Activated T-helper 2 cell treated with anti-CD3 and anti-CD28 coated beads, Interferon-gamma antibody, Interleukin-2, Interleukin-4, amounts not matched to agents 10 μg/mL and 5 μg/mL and 100 μg/mL, durations not matched to agents 14 hours and 24 hours and 36 hours (primary cell): ENCODE data around the gene HSFX3. TPM values are rescaled to one million over a fixed set of nuclear protein-coding genes. Genes with fewer than 3 reads are reported as not detected.
A peak's percentile ranks its signal among the peaks of the same experiment; 100 is the strongest.
"Not testable (repeated sequence)": the region's sequence is repeated elsewhere in the genome, so short reads cannot be mapped to it uniquely, and the experiment has no call there.

Source experiments
- DNase-seq: peaks from one replicate; pipeline ENCODE4 v3.0.0; 2021; ENCODE audit warnings: low spot score
- H3K27ac Mint-ChIP-seq: one replicate; pipeline ENCODE4 v1.8.0; 2021; ENCODE audit warnings: mixed read lengths
- H3K27me3 Mint-ChIP-seq: one replicate; pipeline ENCODE4 v1.8.0; 2021; ENCODE audit warnings: low read depth, mixed read lengths
- H3K36me3 Mint-ChIP-seq: one replicate; pipeline ENCODE4 v1.8.0; 2021; ENCODE audit warnings: low read depth, mixed read lengths
- H3K4me1 Mint-ChIP-seq: one replicate; pipeline ENCODE4 v1.8.0; 2021; ENCODE audit warnings: low read depth, mixed read lengths
- H3K4me3 Mint-ChIP-seq: one replicate; pipeline ENCODE4 v1.8.0; 2021; ENCODE audit warnings: low read depth, mild to moderate bottlenecking, moderate library complexity, mixed read lengths
- H3K9me3 Mint-ChIP-seq: one replicate; pipeline ENCODE4 v1.8.0; 2021; ENCODE audit warnings: mixed read lengths
- intact Hi-C: fragments of 100-400 bp; cut with micrococcal nuclease; formaldehyde crosslinking; loops from one replicate; pipeline ENCODE4 v1.15.1; 2023
- total RNA-seq: library from RNA; stranded (reverse); gene quantifications from 2 replicates; pipeline ENCODE4 v1.2.3, GENCODE V29; 2022

Gene HSFX3
- total RNA-seq, 1 donor from 2014 or later = 0.27 TPM

DNA sequence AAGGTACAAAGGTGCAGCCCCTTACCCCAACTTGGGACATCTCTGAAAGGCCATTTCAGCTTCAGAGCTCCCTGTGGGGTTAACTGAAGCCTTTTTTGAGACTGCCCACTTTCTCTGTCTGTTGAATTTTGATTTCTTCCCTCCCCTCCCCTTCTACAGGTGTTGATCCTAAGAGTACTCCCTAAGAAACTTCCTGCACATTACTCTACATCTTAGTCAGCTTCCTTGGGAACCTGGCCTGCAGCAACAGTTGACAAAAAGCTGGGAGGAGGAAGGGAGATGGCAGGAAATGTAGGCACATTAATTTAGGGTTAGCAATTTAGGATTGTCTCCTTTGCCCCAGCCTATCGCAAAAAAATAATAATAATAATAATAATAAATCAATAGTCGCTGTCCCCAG, 43.4 kb downstream of the HSFX3 start:
- H3K36me3 Mint-ChIP-seq = peaks cover 5% of the 10 kb centered on the region
- intact Hi-C loops = loop anchor here (10.0 kb wide), 2 partner anchors 858 to 1592 kb away; partner anchors contain the start of genes FMR1 and MAMLD1
- H3K4me1 Mint-ChIP-seq = peaks cover 22% of the 10 kb centered on the region
- H3K27ac Mint-ChIP-seq = no peak overlapping the region
- peaks cover 1% of the 10 kb centered on the region for H3K27me3 Mint-ChIP-seq
- H3K9me3 Mint-ChIP-seq = no peaks in the 10 kb centered on the region
- no peak overlapping the region for H3K4me3 Mint-ChIP-seq
- no peak for DNase-seq

DNA sequence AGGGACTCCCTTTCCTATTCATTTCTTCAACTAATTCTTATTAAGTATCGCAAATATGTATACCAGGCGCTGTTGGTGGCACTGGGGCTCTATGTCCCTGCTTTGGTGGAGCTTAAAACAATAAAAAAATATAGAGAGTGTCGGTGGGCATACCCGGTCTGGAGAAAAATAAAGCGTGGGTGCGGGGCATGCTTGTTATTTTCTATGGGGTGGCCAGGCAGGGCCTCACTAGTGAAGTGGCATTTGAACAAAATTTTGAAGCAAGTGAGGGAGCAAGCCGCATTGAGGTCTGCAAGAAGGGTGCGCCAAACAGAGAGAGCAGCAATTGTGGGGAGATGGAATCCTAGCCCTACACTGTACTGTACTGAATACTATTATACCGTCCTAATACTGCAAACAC, 44.1 kb downstream of the HSFX3 start:
- DNase-seq = no peak
- peaks cover 1% of the 10 kb centered on the region for H3K27me3 Mint-ChIP-seq
- no peak overlapping the region for H3K27ac Mint-ChIP-seq
- H3K9me3 Mint-ChIP-seq = no peaks in the 10 kb centered on the region
- intact Hi-C loops = loop anchor here (2.0 to 10.0 kb wide), 4 partner anchors 21 to 1591 kb away; partner anchors contain the start of genes FMR1 and MAMLD1
- peaks cover 9% of the 10 kb centered on the region for H3K36me3 Mint-ChIP-seq
- peaks cover 27% of the 10 kb centered on the region for H3K4me1 Mint-ChIP-seq
- no peak overlapping the region for H3K4me3 Mint-ChIP-seq

DNA sequence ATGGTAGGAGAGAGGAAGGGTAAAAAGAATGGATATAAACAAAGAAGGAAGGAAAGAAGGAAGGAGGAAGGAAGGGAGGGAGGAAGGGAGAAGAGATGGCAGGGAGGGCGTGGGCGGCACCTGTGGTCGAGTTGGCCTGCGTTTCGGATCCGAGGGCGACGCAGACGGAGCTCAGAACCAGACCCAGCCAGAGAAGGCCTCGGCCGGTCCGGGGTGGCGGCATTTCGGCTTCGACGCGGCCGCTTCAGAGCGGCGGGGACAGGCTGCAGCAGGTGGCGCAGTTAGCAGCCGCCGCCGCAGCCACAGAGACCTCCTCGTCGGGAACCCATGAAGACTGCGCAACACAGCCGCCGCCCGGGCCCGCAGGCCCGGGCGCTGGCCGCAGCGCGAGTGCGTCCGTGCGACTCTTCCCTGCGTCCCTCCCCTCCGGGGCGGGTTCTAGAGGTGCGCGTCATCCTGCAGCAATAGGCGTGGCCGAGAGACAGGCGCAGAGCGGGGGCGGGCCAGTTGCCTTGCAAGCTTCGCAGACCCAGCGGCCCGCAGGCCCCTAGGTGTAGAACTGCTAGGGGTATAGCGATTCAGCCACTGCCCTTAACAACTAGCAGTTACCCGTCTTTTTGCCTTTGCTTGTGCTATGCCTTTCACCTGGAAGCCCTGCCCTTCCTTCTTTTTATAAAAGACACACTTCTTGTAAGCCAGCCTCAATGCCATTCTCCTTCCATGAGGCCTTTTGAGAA, 44.6 kb downstream of the HSFX3 start, which contains the start of gene IDS:
Gene IDS (minus strand): TSS at position 392 of the 737 bp plus-strand sequence. CDS start 169 bp downstream, at position 223.
- peaks cover 31% of the 10 kb centered on the region for H3K4me1 Mint-ChIP-seq
- H3K27me3 Mint-ChIP-seq = no peaks in the 10 kb centered on the region
- H3K4me3 Mint-ChIP-seq = peak within 1 kb of the TSS; percentile 94
- H3K36me3 Mint-ChIP-seq = peaks cover 15% of the 10 kb centered on the region
- H3K9me3 Mint-ChIP-seq = no peaks in the 10 kb centered on the region
- intact Hi-C loops = loop anchor here (2.0 to 10.0 kb wide), 4 partner anchors 22 to 1590 kb away; partner anchors contain the start of genes FMR1 and MAMLD1
- H3K27ac Mint-ChIP-seq = peak within 1 kb of the TSS; percentile 95
- DNase-seq = peak; percentile 85

- intact Hi-C loops = loop anchor here (2.0 to 10.0 kb wide), 4 partner anchors 22 to 1590 kb away; partner anchors contain the start of genes FMR1 and MAMLD1
- peak overlapping the region; percentile 94 for H3K4me3 Mint-ChIP-seq
- no peaks in the 10 kb centered on the region for H3K27me3 Mint-ChIP-seq
- H3K4me1 Mint-ChIP-seq = peaks cover 34% of the 10 kb centered on the region
- H3K27ac Mint-ChIP-seq = peak overlapping the region; percentile 95
- H3K36me3 Mint-ChIP-seq = peaks cover 19% of the 10 kb centered on the region
- H3K9me3 Mint-ChIP-seq = no peaks in the 10 kb centered on the region
- peak; percentile 65 for DNase-seq
Measured at GRCh38 chrX:149504226-149504914, 45.4 kb downstream of the HSFX3 start.

DNA sequence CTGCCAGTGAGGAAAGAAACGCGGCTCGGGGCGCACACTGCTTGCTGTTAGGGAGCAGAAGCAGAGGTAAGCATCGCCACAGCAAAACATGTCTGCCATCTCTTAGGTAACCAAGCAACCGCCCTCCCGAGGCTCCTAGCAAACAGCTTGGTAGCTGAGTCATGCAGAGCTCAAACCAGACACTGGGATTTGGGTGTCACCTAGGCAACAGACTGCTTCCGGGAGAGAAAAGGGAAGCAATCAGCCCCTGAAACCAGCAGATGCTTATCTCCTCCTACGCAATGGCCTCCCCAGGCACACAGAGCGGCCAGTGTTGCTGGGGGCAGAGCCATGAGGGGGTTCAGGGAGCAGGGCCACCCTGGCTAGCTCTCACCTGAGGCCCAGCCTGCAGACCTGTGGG, 46.3 kb downstream of the HSFX3 start:
- Mint-ChIP-seq H3K4me1 (peaks cover 34% of the 10 kb centered on the region), H3K27ac (peak overlapping the region; percentile 33), H3K4me3 (peak overlapping the region; percentile 94), H3K36me3 (peaks cover 19% of the 10 kb centered on the region)
- H3K9me3 Mint-ChIP-seq, H3K27me3 Mint-ChIP-seq: not testable (repeated sequence)
- peak; percentile 69 for DNase-seq
- intact Hi-C loops = loop anchor here (10.0 kb wide), 2 partner anchors 861 to 1589 kb away; partner anchors contain the start of genes FMR1 and MAMLD1

DNA sequence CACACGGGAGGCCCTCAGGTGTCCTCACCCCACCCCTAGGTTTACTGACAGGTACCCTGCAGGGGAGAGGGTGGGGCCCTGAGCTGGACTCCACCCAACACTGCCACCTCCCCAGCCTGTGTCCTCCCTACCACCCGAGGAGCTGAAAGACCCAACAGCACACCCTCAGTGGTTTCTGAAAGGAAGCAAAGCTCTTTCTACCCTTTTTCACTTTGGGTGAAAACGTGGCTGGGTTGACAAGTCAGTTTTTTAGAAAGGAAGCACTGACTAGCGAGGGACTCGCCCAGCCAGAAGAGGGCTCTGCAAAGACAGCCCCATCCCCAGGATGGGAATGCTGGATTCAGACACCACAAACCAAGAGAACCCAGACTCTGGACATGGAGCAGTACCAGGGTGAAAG, 46.8 kb downstream of the HSFX3 start:
- Mint-ChIP-seq H3K36me3 (peaks cover 24% of the 10 kb centered on the region), H3K4me1 (peaks cover 34% of the 10 kb centered on the region)
- H3K4me3 Mint-ChIP-seq, H3K27ac Mint-ChIP-seq, H3K9me3 Mint-ChIP-seq, DNase-seq, H3K27me3 Mint-ChIP-seq: not testable (repeated sequence)
- intact Hi-C loops = loop anchor here (10.0 kb wide), 2 partner anchors 862 to 1588 kb away; partner anchors contain the start of genes FMR1 and MAMLD1

- H3K27ac Mint-ChIP-seq = no peak overlapping the region
- no peak for DNase-seq
- H3K4me1 Mint-ChIP-seq = peaks cover 29% of the 10 kb centered on the region
- peaks cover 36% of the 10 kb centered on the region for H3K36me3 Mint-ChIP-seq
- no peak overlapping the region for H3K4me3 Mint-ChIP-seq
- intact Hi-C loops = loop anchor here (10.0 kb wide), 2 partner anchors 865 to 1585 kb away; partner anchors contain the start of genes FMR1 and MAMLD1
- no peaks in the 10 kb centered on the region for H3K9me3 Mint-ChIP-seq
- H3K27me3 Mint-ChIP-seq = no peaks in the 10 kb centered on the region
Measured at GRCh38 chrX:149499766-149500165, 50.0 kb downstream of the HSFX3 start.

DNA sequence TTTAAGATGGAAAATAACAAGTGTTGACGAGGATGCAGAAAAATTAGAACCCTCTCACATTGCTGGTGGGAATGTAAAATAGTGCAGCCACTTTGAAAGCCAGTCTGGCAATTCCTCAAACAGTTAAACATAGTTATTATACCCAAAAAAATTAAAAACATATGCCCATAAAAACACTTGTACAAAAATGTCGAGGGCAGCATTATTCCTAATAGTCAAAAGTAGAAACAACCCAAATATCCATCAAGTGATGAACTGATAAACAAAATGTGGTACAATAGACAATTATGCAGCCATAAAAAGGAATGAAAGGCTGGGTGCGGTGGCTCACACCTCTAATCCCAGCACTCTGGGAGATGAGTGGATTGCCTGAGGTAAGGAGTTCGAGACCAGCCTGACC, 51.0 kb downstream of the HSFX3 start:
- Mint-ChIP-seq H3K36me3 (peaks cover 36% of the 10 kb centered on the region), H3K27me3 (no peaks in the 10 kb centered on the region)

More for the DNA sequence above, 51.0 kb downstream of the HSFX3 start:
- Mint-ChIP-seq H3K4me1 (peaks cover 24% of the 10 kb centered on the region), H3K27ac (no peak overlapping the region), H3K9me3 (no peaks in the 10 kb centered on the region), H3K4me3 (no peak overlapping the region)
- intact Hi-C loops = no loop called here
- DNase-seq = no peak

Other genes starting within 250 kb of the HSFX3 start
- 40.4 and 43.7 TPM in 2 replicates for gene IDS, start 44.6 kb downstream of the HSFX3 start, total RNA-seq
- gene EOLA1, start 8.9 kb downstream of the HSFX3 start, total RNA-seq = 25.2 and 28.9 TPM in 2 replicates
- not detected in 2 replicates for gene MAGEA9B, start 37.5 kb upstream of the HSFX3 start, total RNA-seq
- 0.23 TPM in 1 of 2 replicates, not detected in the other for gene HSFX2, start 45.4 kb upstream of the HSFX3 start, total RNA-seq
- 16.1 and 17.2 TPM in 2 replicates for gene TMEM185A, start 81.9 kb upstream of the HSFX3 start, total RNA-seq
- gene MAGEA11, start 162.1 kb upstream of the HSFX3 start, total RNA-seq = not detected in 2 replicates
- 0.57 and 1.2 TPM in 2 replicates for gene HSFX1, start 224.1 kb upstream of the HSFX3 start, total RNA-seq
- not detected in 2 replicates for gene MAGEA9, start 232.0 kb upstream of the HSFX3 start, total RNA-seq